ENCODE results near the gene PIAS4. TPM values are rescaled to one million over a fixed set of nuclear protein-coding genes. Genes with fewer than 3 reads are reported as not detected.
"Not testable (repeated sequence)": the region's sequence is repeated elsewhere in the genome, so short reads cannot be mapped to it uniquely, and the experiment has no call there.

Gene PIAS4
- total RNA-seq, 1 donor from 2014 or later = 22.9 TPM

DNA sequence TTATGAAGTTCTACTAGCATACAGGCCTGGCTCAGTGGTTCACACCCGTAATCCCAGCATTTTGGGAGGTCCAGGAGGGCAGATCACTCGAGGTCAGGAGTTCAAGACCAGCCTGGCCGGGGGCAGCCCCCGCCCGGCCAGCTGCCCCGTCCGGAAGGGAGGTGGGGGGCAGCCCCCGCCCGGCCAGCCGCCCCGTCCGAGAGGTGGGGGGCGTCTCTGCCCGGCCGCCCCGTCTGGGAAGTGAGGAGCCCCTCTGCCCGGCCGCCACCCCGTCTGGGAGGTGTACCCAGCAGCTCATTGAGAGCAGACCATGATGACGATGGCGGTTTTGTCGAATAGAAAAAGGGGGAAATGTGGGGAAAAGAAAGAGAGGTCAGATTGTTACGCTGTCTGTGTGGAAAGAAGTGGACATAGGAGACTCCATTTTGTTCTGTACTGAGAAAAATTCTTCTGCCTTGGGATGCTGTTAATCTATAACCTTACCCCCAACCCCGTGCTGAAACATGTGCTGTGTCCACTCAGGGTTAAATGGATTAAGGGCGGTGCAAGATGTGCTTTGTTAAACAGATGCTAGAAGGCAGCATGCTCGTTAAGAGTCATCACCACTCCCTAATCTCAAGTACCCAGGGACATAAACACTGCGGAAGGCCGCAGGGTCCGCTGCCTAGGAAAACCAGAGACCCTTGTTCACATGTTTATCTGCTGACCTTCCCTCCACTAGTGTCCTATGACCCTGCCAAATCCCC is 8.7 kb upstream of the PIAS4 start:
- not testable (repeated sequence) for DNase-seq

- not testable (repeated sequence) for DNase-seq
Measured at GRCh38 chr19:4000798-4001197, 6.7 kb upstream of the PIAS4 start.

DNA sequence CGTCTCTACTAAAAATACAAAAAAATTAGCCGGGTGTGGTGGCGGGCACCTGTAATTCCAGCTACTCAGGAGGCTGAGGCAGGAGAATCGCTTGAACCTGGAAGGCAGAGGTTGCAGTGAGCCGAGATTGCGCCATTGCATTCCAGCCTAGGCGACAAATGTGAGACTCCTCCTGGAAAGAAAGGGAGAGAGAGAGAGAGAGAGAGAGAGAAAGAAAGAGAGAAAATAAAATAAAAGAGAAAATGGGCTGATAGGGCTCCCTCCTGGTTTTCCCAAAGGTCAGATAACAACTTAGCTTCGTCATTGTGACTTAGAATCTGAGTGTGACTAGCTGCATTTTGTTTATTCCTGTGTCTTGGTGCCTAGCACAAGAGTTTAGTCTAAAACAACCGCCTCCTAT is 2.1 kb upstream of the PIAS4 start:
- not testable (repeated sequence) for DNase-seq

- DNase-seq = no peak
Measured at GRCh38 chr19:4007836-4008539, 452 bp downstream of the PIAS4 start.

DNA sequence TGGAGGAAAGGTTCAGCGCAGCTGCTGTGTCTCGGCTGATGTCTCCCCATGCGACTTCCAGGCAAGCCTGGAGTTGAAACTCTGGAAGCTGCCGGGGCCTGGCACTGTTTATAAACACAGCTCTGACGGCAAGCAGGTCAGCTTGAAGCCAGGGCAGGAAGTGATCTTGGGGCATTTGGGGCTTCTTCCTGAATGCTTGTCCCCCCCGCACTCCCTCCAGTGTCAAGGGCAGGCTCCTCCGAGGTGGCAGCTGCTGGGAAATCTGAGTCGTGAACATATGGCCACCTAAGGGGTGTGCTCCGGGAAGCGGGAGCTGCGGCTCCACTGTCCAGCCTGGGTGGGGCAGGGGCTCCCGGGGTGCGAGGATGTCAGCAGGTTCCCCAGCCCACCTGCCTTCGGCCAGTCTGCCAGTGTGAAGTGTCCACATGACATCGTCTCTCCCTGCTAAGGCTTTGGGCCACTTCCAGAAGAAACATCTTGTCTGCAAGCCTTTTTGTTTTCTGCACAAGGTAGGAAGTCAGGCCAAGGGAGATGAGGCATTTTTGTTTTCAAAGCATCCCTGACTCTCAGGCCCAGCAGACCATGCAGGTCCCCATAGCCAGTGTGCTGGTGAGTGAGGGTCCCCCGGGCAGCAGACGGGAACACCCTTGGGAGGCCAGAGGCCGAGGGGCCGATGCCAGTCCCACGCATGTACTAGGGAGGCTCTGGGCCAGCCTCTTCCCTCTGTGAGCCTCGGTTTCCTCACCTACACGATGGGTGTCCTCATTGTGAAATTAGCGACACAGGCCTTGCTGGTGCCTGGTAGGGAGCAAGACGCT is 2.7 kb downstream of the PIAS4 start:
- no peak for DNase-seq

GRCh38 chr19:4010808-4011110 is 3.2 kb downstream of the PIAS4 start:
- no peak for DNase-seq

GRCh38 chr19:4011430-4011829 is 3.9 kb downstream of the PIAS4 start:
- DNase-seq = not testable (repeated sequence)

GRCh38 chr19:4012092-4012974 is 4.8 kb downstream of the PIAS4 start:
- DNase-seq = no peak

- DNase-seq = no peak
Measured at GRCh38 chr19:4012975-4013634, 5.6 kb downstream of the PIAS4 start.

DNA sequence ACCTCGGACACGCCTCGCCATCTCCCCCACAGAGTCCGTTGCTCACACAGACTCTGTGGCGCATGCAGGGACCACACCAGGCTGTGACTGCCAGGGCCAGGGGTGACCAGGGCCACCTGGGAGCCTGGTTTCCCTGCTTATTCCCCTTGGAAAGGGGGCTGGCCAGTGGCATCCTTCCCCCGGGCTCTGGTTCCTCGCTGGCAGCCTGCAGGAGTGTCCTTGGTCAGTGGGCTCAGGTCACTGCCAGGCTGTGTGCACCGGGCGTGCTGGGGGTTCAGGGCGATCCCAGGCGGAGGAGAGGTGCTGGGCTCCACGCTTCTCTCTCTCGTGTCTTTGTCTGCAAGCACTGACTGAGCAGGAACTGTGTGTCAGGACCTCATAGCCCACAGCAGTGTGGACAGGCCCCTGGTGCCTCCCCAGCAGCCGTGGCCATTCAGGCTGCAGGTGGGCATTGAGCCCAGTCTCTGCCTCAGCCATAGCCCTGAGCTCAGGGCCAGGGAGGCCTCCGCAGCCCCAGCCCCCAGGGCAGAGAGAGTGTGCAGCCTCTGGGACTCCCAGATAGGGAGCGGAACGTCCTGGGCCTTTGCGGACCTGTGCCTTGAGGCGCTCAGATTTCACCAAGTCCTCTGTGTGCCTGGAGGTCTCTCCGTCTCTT is 6.5 kb downstream of the PIAS4 start:
- DNase-seq = no peak

DNA sequence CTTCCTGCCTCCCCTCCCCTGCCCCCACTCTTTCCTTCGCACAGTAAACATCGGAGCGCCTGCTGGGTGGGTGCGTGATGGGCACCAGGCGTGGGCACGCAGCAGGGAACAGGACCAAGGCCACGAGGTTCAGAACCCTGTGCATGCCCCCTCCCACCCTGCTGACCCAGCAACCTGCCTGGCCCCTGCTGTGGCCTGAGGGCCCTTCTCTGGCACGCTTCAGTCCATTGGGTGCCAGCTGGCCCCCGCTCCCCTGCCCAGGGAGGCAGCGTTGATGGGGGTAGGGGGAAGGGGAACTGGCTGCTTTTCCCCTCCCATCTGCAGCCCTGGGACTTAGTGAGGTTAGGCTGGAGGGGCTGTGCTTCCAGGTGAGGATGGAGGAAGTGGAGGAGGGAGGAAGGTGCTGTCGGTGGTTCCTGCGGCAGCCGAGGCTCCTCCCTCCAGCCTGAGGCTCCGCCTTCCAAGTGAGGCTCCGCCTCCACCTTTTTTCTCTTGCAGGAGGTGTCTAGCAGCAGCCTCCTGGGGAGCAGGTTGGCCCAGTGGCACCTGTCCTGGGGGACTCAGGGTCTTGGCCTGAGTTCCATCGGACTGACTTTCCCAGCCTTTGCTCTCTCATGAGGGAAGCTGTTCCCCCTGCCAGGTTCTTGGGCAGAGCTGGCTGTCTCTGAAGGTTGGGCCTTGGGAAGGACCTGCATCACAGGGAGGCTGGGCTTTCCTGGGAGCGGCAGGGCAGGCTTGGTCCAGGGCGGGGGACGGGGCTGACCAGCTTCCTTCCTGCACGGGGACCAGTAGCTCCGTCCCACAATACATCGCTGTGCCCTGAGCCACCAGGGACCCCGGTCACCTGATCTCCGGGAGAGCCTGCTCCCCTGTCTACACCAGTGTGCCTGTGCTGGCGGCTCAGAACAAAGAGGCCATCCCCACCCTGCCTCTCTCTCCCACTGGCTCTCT is 7.3 kb downstream of the PIAS4 start:
- DNase-seq = no peak

- no peak for DNase-seq
Measured at GRCh38 chr19:4015705-4016402, 8.3 kb downstream of the PIAS4 start.

GRCh38 chr19:4016486-4016885 is 8.9 kb downstream of the PIAS4 start:
- no peak for DNase-seq

GRCh38 chr19:4016903-4017638 is 9.5 kb downstream of the PIAS4 start:
- DNase-seq = no peak

- no peak for DNase-seq
Measured at GRCh38 chr19:4018140-4018613, 10.6 kb downstream of the PIAS4 start.

DNA sequence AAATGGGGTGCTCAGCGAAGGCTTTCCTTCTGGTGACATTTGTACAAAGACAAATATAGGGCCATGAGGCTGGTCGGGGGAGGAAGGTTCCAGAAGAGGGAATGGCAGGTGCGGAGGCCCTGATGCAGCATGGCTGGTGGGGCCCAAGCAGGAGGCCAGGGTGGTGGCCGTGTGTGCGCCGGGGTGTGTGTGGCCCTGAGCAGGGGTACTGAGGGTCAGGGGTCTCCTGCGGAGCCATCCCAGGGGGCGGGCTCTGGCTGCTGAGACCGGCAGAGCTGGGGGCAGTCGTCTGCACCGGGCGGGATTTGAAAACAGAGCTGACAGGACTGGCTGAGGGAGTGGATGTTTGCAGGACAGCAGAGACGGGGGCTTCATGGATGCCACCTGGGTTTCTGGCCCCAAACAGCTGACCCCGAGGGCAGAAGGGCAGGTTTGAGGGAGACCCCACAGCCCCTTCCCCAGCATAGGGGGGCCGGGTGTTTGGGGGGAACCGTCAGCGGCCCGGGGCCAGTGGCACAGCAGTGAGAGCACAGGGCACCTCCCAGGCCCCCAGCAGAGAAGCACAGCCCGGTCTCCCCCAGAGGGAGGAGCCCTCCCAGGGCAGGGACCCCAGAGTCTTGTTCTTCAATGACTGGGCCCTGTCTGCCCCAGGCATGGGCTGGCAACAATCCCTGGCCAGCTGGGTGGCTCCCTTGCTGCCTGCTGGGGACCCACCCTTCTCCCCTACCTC is 11.4 kb downstream of the PIAS4 start:
- no peak for DNase-seq

DNA sequence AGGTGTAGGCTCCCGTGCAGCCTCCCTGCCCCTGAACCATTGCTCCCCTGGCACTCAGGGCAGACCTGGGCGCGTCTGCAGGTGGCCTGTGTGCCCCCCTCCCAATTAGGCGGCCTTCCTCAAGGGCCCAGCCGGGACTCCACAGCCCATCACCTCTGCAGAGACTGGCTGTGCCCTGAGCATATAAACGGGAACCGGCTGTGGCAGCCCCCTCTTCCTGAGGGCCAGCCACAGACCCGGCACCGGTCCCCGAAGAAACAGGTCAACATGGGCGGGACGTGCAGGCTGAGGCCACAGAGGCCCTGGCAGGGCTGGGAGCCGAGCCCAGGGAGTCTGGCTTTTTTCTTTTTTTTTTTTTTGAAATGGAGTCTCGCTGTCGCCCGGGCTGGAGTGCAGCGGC is 12.0 kb downstream of the PIAS4 start:
- DNase-seq = no peak

Measured in skin of body (tissue), 2 donors.